ENCODE data around the gene ZNF888.
"Not testable (repeated sequence)": the region's sequence is repeated elsewhere in the genome, so short reads cannot be mapped to it uniquely, and the experiment has no call there.

DNA sequence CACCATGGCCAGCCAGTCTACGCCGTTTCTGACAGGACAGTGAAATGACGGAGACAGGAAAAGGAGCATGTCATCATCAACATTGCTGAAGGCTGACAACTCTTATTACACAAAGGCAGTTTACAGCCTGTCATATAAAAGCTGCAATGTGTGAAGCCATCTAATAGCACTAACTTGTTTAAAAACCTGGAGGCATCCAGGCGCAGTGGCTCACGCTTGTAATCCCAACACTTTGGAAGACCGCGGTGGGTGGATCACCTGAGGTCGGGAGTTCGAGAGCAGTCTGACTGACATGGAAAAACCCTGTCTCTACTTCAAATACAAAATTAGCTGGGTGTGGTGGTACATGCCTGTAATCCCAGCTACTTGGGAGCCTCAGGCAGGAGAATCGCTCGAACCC is 55.2 kb downstream of the ZNF888 start:
- TF ChIP-seq, protein P1, sequence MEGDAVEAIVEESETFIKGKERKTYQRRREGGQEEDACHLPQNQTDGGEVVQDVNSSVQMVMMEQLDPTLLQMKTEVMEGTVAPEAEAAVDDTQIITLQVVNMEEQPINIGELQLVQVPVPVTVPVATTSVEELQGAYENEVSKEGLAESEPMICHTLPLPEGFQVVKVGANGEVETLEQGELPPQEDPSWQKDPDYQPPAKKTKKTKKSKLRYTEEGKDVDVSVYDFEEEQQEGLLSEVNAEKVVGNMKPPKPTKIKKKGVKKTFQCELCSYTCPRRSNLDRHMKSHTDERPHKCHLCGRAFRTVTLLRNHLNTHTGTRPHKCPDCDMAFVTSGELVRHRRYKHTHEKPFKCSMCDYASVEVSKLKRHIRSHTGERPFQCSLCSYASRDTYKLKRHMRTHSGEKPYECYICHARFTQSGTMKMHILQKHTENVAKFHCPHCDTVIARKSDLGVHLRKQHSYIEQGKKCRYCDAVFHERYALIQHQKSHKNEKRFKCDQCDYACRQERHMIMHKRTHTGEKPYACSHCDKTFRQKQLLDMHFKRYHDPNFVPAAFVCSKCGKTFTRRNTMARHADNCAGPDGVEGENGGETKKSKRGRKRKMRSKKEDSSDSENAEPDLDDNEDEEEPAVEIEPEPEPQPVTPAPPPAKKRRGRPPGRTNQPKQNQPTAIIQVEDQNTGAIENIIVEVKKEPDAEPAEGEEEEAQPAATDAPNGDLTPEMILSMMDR (IDR thresholded peaks at IDR 0.05; ENCODE audit: low read depth, low read length) = not testable (repeated sequence)
- not testable (repeated sequence) for TF ChIP-seq MYC (IDR thresholded peaks at IDR 0.05; ENCODE audit: low read depth, low read length)

All from NB4 (cell line).